Measurements from ENCODE around the gene YWHAE.

DNA sequence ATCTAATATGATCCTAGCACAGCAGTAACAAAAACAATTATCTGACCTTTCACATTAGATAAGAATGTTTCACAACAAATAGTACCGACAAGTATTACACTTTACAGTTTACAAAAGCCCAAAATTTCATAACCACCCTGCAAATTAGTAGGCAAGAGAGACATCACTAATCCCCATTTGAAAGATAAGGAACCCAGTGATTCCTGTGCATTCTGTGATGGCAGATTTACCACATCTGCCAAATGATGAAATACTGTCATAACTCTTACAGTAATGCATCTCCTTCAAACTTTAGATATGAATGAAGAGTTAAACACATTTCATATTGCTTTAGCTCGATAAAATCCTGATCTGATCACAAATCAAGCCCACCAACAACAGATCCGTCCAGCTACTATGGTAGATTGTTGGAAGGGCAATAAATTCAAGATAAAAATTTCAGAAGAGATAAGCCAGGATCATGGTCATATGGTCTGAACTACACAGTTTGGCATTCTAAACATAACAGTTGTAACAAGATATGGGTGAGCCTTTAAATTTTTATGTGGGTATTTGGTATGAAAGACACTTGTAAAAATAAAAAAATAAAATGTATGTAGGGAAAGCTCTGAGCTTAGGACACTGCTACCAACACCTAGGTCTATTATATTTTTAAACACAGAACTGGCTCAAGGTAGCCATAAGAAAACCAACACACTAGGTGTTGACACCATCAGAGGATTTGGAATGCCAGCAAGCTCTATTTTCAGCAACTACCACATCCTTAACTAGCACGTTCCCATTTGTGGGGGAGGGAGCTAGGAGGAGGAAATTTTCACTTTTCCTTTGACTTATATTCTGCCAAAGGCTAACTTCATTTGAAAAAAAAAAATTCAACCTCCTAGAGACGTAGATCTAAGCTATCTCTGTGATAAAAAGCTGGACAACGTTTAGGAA is 9.3 kb downstream of the YWHAE start:
- TF ChIP-seq FOS (IDR thresholded peaks at IDR 0.05; ENCODE audit: low read depth, low read length), result no peak
- TF ChIP-seq CHD1 (IDR thresholded peaks at IDR 0.05; ENCODE audit: low read depth, low read length), result no peak
- TF ChIP-seq CTCF (conservative IDR thresholded peaks at IDR 0.05; ENCODE audit: low read depth, low read length), result no peak
- no peak for TF ChIP-seq NFE2L2 (IDR thresholded peaks at IDR 0.05; ENCODE audit: low read depth, low read length)
- no peak for TF ChIP-seq POLR2A (IDR thresholded peaks at IDR 0.05; ENCODE audit: low read depth, low read length)
- TF ChIP-seq MAZ (IDR thresholded peaks at IDR 0.05; ENCODE audit: borderline replicate concordance, low read depth, low read length), result no peak
- TF ChIP-seq, protein P1, sequence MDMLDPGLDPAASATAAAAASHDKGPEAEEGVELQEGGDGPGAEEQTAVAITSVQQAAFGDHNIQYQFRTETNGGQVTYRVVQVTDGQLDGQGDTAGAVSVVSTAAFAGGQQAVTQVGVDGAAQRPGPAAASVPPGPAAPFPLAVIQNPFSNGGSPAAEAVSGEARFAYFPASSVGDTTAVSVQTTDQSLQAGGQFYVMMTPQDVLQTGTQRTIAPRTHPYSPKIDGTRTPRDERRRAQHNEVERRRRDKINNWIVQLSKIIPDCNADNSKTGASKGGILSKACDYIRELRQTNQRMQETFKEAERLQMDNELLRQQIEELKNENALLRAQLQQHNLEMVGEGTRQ (IDR thresholded peaks at IDR 0.05; ENCODE audit: low read depth, low read length), result no peak
- peak; percentile 67 for TF ChIP-seq CEBPB (IDR thresholded peaks at IDR 0.05; ENCODE audit: low read depth, low read length)
- TF ChIP-seq RAD21 (IDR thresholded peaks at IDR 0.05; ENCODE audit: low read length), result no peak
